Panc1 (cell line): Measurements from ENCODE around the gene CDH8. TPM values are rescaled to one million over a fixed set of nuclear protein-coding genes. Genes with fewer than 3 reads are reported as not detected.

Experiments used
- ATAC-seq: fragments of 200-7000 bp; cut with Tn5 transposase; 2 replicates; pipeline ENCODE4 v1.9.1; 2020; ENCODE audit warnings: mild to moderate bottlenecking, moderate library complexity
- BruUV-seq: library from RNA; stranded (reverse); fragments of 400-500 nt; replicated peaks from 2 replicates; lab custom pipeline; 2021; lab: Mats Ljungman, UMichigan
- CTCF ChIA-PET: fragments of 300-600 bp; sonication (Branson Sonifier 250); formaldehyde crosslinking; loops from one replicate; lab custom pipeline; 2022; ENCODE audit warnings: antibody characterized with exemption; lab: Charles Lee
- POLR2A ChIA-PET: fragments of 300-600 bp; sonication (Branson Sonifier 250); formaldehyde crosslinking; loops from one replicate; lab custom pipeline; 2022; ENCODE audit warnings: antibody characterized with exemption; lab: Charles Lee
- DNase-seq: peaks from one replicate; pipeline ENCODE4 v3.0.0-alpha.2; 2010; ENCODE audit warnings: low read depth, low spot score
- H3K27ac ChIP-seq: 2 replicates; pipeline ENCODE4 v1.5.1; 2011; ENCODE audit warnings: mild to moderate bottlenecking, low read length, inconsistent platforms
- H3K27me3 ChIP-seq: fragments of 200-500 bp; sonication (Bioruptor generic); 2 replicates; pipeline ENCODE4 v1.6.0; 2014; ENCODE audit warnings: low read length, inconsistent platforms; ENCODE audit not compliant: control insufficient read depth, insufficient read depth
- H3K36me3 ChIP-seq: fragments of 200-500 bp; sonication (Bioruptor generic); 2 replicates; pipeline ENCODE4 v1.5.1; 2014; ENCODE audit warnings: inconsistent platforms, mild to moderate bottlenecking, low read length, moderate library complexity; ENCODE audit not compliant: control insufficient read depth, insufficient read depth
- H3K4me1 ChIP-seq: 2 replicates; pipeline ENCODE4 v1.5.1; 2011; ENCODE audit warnings: inconsistent platforms, mild to moderate bottlenecking, low read length, moderate library complexity; ENCODE audit not compliant: control insufficient read depth, insufficient read depth
- H3K4me3 ChIP-seq, 2 experiments: 2 replicates each; pipeline ENCODE4 v1.5.1; 2011 to 2012; ENCODE audit warnings: low read depth in 2 of 2, low read length in 2 of 2, mild to moderate bottlenecking in 2 of 2, inconsistent platforms in 1 of 2, moderate library complexity in 1 of 2
- H3K9me3 ChIP-seq: fragments of 200-500 bp; sonication (Bioruptor generic); 2 replicates; pipeline ENCODE4 v1.5.1; 2014; ENCODE audit warnings: low read depth, mild to moderate bottlenecking, inconsistent platforms, low read length, moderate library complexity; ENCODE audit not compliant: control insufficient read depth, insufficient read depth
- POLR2AphosphoS5 ChIP-seq: IDR thresholded peaks from 2 replicates; pipeline ENCODE4 v1.6.1; 2012; ENCODE audit warnings: mild to moderate bottlenecking, low read depth, low read length, moderate library complexity
- SIN3A ChIP-seq: IDR thresholded peaks from 2 replicates; pipeline ENCODE4 v1.6.1; 2012; ENCODE audit warnings: low read depth, mild to moderate bottlenecking, low read length, moderate library complexity, borderline replicate concordance; ENCODE audit not compliant: insufficient read depth
- TCF7L2 ChIP-seq: IDR thresholded peaks from 2 replicates; pipeline ENCODE4 v1.6.1; 2011; ENCODE audit warnings: mild to moderate bottlenecking, low read depth, low read length, inconsistent platforms
- in situ Hi-C: cut with HindIII; loops from 2 replicates; pipeline ENCODE4 v1.10.0; 2016; ENCODE audit warnings: low sequenced_read_pairs, low pct_unique_long_range_greater_than_20kb
- intact Hi-C: fragments of 100-400 bp; cut with micrococcal nuclease; formaldehyde crosslinking; loops from one replicate; pipeline ENCODE4 v1.10.0; 2022; ENCODE audit not compliant: unreplicated experiment
- total RNA-seq: library from RNA; stranded (reverse); gene quantifications from one replicate; pipeline ENCODE4 v1.2.1, GENCODE V29; 2021; ENCODE audit not compliant: unreplicated experiment
- TF ChIP-seq, protein P1 (sequence below), 2 experiments: IDR thresholded peaks; 2 replicates each; pipeline ENCODE4 v1.6.1; 2011 to 2012; ENCODE audit warnings: low read depth in 2 of 2, control low read depth in 1 of 2, low read length in 1 of 2, mild to moderate bottlenecking in 1 of 2, moderate library complexity in 1 of 2; ENCODE audit not compliant: insufficient read depth in 1 of 2
- TF ChIP-seq, protein P2 (sequence below): fragments of 450-650 bp; IDR thresholded peaks from 2 replicates; pipeline ENCODE4 v1.5.1; 2017; ENCODE audit warnings: mild to moderate bottlenecking

Gene CDH8
- total RNA-seq, 1 experiment from 2014 or later, result 0.21 TPM

DNA sequence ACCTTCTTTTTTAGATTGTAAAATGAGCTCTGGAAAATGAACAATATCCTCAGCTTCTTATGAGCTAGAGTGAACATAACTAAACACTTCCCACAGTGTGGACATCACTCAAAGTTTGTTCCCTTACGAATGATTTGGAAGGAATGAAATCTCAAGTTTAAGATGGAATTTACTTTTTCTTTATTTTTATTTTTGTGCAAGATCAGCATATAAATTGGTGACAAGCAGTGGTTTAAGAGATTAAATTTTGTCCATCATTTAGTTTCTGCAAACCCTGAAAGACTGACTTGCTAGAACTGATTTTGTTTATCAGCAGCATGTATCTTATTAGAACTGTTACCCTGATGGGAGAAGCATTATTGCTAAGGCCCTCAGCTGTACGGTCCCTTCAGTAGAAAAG, 420.1 kb downstream of the CDH8 start:
- ATAC-seq (no peak), DNase-seq (no peak)
- POLR2A ChIA-PET, result no interaction called here
- Histone ChIP-seq H3K27ac (no peak overlapping the region), H3K36me3 (no peaks in the 10 kb centered on the region), H3K9me3 (no peaks in the 10 kb centered on the region), H3K27me3 (no peaks in the 10 kb centered on the region), H3K4me3 (no peak overlapping the region), H3K4me1 (no peaks in the 10 kb centered on the region)
- BruUV-seq, result no TSS peak
- in situ Hi-C loops, result no loop called here
- intact Hi-C loops, result no loop called here
- TF ChIP-seq, protein P1, sequence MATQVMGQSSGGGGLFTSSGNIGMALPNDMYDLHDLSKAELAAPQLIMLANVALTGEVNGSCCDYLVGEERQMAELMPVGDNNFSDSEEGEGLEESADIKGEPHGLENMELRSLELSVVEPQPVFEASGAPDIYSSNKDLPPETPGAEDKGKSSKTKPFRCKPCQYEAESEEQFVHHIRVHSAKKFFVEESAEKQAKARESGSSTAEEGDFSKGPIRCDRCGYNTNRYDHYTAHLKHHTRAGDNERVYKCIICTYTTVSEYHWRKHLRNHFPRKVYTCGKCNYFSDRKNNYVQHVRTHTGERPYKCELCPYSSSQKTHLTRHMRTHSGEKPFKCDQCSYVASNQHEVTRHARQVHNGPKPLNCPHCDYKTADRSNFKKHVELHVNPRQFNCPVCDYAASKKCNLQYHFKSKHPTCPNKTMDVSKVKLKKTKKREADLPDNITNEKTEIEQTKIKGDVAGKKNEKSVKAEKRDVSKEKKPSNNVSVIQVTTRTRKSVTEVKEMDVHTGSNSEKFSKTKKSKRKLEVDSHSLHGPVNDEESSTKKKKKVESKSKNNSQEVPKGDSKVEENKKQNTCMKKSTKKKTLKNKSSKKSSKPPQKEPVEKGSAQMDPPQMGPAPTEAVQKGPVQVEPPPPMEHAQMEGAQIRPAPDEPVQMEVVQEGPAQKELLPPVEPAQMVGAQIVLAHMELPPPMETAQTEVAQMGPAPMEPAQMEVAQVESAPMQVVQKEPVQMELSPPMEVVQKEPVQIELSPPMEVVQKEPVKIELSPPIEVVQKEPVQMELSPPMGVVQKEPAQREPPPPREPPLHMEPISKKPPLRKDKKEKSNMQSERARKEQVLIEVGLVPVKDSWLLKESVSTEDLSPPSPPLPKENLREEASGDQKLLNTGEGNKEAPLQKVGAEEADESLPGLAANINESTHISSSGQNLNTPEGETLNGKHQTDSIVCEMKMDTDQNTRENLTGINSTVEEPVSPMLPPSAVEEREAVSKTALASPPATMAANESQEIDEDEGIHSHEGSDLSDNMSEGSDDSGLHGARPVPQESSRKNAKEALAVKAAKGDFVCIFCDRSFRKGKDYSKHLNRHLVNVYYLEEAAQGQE (IDR thresholded peaks at IDR 0.05; ENCODE audit: insufficient read depth in 1 of 2, low read depth in 2 of 2, low read length in 1 of 2), result no peak
- TF ChIP-seq, protein P2, sequence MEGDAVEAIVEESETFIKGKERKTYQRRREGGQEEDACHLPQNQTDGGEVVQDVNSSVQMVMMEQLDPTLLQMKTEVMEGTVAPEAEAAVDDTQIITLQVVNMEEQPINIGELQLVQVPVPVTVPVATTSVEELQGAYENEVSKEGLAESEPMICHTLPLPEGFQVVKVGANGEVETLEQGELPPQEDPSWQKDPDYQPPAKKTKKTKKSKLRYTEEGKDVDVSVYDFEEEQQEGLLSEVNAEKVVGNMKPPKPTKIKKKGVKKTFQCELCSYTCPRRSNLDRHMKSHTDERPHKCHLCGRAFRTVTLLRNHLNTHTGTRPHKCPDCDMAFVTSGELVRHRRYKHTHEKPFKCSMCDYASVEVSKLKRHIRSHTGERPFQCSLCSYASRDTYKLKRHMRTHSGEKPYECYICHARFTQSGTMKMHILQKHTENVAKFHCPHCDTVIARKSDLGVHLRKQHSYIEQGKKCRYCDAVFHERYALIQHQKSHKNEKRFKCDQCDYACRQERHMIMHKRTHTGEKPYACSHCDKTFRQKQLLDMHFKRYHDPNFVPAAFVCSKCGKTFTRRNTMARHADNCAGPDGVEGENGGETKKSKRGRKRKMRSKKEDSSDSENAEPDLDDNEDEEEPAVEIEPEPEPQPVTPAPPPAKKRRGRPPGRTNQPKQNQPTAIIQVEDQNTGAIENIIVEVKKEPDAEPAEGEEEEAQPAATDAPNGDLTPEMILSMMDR, result no peak
- TF ChIP-seq SIN3A (no peak), TCF7L2 (no peak), POLR2AphosphoS5 (no peak)
- CTCF ChIA-PET, result no interaction called here

DNA sequence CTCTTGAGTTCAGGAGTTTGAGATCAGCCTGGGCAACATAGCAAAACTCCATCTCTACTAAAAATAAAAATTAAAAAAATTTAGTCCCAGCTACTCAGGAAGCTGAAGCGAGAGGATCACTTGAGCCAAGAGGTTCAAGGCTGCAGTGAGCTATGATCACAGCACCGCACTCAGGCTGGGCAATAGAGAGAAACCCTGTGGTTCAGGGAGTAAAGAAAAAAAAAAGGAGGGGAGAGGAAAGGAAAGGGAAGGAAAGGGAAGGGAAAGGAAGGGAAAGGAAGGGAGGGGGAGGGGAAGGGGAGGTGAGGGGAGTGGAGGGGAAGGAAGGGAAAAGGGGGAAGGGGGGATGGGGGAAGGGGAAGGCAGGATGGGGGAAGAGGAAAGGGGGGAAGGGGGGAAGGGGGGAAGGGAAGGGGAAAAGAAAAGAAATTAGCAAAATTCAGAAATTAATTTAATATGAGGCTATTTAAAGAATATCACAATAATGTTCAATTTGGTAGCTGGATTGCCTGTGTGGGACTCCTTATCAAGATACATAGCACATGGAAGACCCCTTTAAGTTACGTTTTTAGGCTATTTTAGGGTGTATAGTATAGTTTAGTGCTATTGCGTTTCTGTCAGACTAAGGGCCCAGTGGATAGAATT, 424.3 kb downstream of the CDH8 start:
- in situ Hi-C loops, result no loop called here
- POLR2A ChIA-PET, result no interaction called here

More for the DNA sequence above, 424.3 kb downstream of the CDH8 start:
- Histone ChIP-seq H3K36me3 (no peaks in the 10 kb centered on the region), H3K4me3 (no peak overlapping the region), H3K9me3 (no peaks in the 10 kb centered on the region), H3K27ac (no peak overlapping the region), H3K27me3 (no peaks in the 10 kb centered on the region), H3K4me1 (no peaks in the 10 kb centered on the region)
- DNase-seq, result no peak
- ATAC-seq, result no peak
- intact Hi-C loops, result no loop called here
- no TSS peak for BruUV-seq
- CTCF ChIA-PET, result no interaction called here
- no peak for TF ChIP-seq SIN3A
- TF ChIP-seq, protein P1 (IDR thresholded peaks at IDR 0.05; ENCODE audit: insufficient read depth in 1 of 2, low read depth in 2 of 2, low read length in 1 of 2), result no peak
- TF ChIP-seq, protein P2, result no peak
- TF ChIP-seq TCF7L2, result no peak
- no peak for TF ChIP-seq POLR2AphosphoS5
